Ishikawa (cell line): ENCODE results near the gene ROBO2.

Source experiments
- CEBPB ChIP-seq: IDR thresholded peaks from 2 replicates; pipeline ENCODE4 v1.6.1; 2012
- CREB1 ChIP-seq: IDR thresholded peaks from 2 replicates; pipeline ENCODE4 v1.6.1; 2012; ENCODE audit warnings: low read depth
- EGR1 ChIP-seq: IDR thresholded peaks from 2 replicates; pipeline ENCODE4 v1.6.1; 2012
- EP300 ChIP-seq: IDR thresholded peaks from 2 replicates; pipeline ENCODE4 v1.6.1; 2012; ENCODE audit warnings: borderline replicate concordance
- FOXM1 ChIP-seq: IDR thresholded peaks from 2 replicates; pipeline ENCODE4 v1.6.1; 2012; ENCODE audit warnings: low read depth, borderline replicate concordance
- MAX ChIP-seq: IDR thresholded peaks from 2 replicates; pipeline ENCODE4 v1.6.1; 2012
- NFIC ChIP-seq: IDR thresholded peaks from 2 replicates; pipeline ENCODE4 v1.6.1; 2012
- RAD21 ChIP-seq: IDR thresholded peaks from 2 replicates; pipeline ENCODE4 v1.6.1; 2012; ENCODE audit warnings: low read depth
- REST ChIP-seq: IDR thresholded peaks from 2 replicates; pipeline ENCODE4 v1.6.1; 2012; ENCODE audit warnings: low read depth, mild to moderate bottlenecking
- TAF1 ChIP-seq: IDR thresholded peaks from 2 replicates; pipeline ENCODE4 v1.6.1; 2012; ENCODE audit warnings: low read depth, mild to moderate bottlenecking
- TCF12 ChIP-seq: IDR thresholded peaks from 2 replicates; pipeline ENCODE4 v1.6.1; 2012; ENCODE audit warnings: low read depth
- TEAD4 ChIP-seq: IDR thresholded peaks from 2 replicates; pipeline ENCODE4 v1.6.1; 2012
- USF1 ChIP-seq: IDR thresholded peaks from 2 replicates; pipeline ENCODE4 v1.6.1; 2012
- YY1 ChIP-seq: IDR thresholded peaks from 2 replicates; pipeline ENCODE4 v1.6.1; 2012; ENCODE audit warnings: low read depth
- ZBTB7A ChIP-seq: IDR thresholded peaks from 2 replicates; pipeline ENCODE4 v1.6.1; 2012; ENCODE audit warnings: low read depth

Gene ROBO2

GRCh38 chr3:77456431-77456830 is 416.5 kb downstream of the ROBO2 start:
- TF ChIP-seq REST (no peak), CEBPB (no peak), TAF1 (no peak), EP300 (no peak), CREB1 (no peak), ZBTB7A (no peak), MAX (no peak), FOXM1 (no peak), USF1 (no peak), NFIC (no peak), EGR1 (no peak), TEAD4 (no peak), YY1 (no peak), TCF12 (no peak), RAD21 (no peak)

- no peak for TF ChIP-seq NFIC
- TF ChIP-seq EGR1 = no peak
- no peak for TF ChIP-seq EP300
- TF ChIP-seq REST = no peak
- TF ChIP-seq TAF1 = no peak
- TF ChIP-seq CEBPB = no peak
- TF ChIP-seq CREB1 = no peak
- TF ChIP-seq ZBTB7A = no peak
These were observed 417.0 kb downstream of the ROBO2 start for GRCh38 chr3:77456906-77457305.

GRCh38 chr3:77459926-77460325 is 420.0 kb downstream of the ROBO2 start:
- TF ChIP-seq USF1 (no peak), FOXM1 (no peak), YY1 (no peak), MAX (no peak), CEBPB (no peak), TEAD4 (no peak), EGR1 (no peak), RAD21 (no peak), CREB1 (no peak), TAF1 (no peak), EP300 (no peak), REST (no peak), NFIC (no peak), ZBTB7A (no peak), TCF12 (no peak)

- TF ChIP-seq REST (no peak), TEAD4 (no peak), USF1 (no peak), TCF12 (no peak), MAX (no peak), FOXM1 (no peak), RAD21 (no peak), EP300 (no peak), CREB1 (no peak), YY1 (no peak), TAF1 (no peak), ZBTB7A (no peak), NFIC (no peak), CEBPB (no peak)
These were observed 420.4 kb downstream of the ROBO2 start for GRCh38 chr3:77460326-77460725.
